ENCODE measurements around the gene CDKN1C. TPM values are rescaled to one million over a fixed set of nuclear protein-coding genes. Genes with fewer than 3 reads are reported as not detected.

CDKN1C gene
- total RNA-seq, 4 donors from 2014 or later = 27.1 to 52.7 (median 31.4) TPM

DNA sequence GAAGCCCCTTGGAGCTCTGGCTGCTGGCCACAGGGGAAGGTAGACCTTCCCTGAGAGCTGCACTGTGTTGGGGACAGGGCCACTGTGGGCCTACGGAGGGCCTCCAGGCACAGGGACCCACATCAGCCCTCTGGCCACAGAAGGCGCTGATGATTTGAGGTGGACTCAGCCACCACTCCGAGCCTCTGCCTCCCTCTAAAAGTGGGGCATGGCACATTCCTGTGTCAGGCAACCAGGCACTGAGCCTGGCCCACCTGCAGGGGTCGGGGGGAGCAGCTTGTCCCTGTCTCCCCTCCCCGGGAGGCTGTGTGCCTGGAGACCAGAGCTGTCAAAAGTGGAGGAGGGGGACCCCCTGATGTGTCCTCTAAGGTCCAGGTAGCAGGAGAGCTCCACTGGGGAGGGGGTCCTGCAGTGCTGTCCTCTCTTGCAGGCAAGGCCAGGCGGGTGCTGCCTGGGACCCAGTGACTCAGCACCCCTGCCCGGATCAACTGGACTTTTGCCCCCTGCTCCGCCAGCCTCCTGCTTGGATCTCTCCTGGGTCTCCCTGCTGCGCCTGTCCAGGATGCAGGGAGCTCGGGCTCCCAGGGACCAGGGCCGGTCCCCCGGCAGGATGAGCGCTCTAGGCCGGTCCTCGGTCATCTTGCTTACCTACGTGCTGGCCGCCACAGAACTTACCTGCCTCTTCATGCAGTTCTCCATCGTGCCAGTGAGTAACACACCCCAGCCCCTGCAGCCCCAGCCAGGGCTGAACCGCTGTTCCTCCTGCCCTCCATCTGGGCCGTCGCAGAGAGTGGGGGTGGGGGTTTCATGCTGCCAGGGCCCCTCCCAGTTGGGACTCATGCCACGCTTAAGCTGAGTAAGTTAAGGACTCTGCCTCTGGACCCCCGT, 17.5 kb upstream of the CDKN1C start:
- TF ChIP-seq, protein P1, sequence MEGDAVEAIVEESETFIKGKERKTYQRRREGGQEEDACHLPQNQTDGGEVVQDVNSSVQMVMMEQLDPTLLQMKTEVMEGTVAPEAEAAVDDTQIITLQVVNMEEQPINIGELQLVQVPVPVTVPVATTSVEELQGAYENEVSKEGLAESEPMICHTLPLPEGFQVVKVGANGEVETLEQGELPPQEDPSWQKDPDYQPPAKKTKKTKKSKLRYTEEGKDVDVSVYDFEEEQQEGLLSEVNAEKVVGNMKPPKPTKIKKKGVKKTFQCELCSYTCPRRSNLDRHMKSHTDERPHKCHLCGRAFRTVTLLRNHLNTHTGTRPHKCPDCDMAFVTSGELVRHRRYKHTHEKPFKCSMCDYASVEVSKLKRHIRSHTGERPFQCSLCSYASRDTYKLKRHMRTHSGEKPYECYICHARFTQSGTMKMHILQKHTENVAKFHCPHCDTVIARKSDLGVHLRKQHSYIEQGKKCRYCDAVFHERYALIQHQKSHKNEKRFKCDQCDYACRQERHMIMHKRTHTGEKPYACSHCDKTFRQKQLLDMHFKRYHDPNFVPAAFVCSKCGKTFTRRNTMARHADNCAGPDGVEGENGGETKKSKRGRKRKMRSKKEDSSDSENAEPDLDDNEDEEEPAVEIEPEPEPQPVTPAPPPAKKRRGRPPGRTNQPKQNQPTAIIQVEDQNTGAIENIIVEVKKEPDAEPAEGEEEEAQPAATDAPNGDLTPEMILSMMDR (IDR thresholded peaks at IDR 0.05) = no peak
- TF ChIP-seq POLR2A (IDR thresholded peaks at IDR 0.05) = no peak
- intact Hi-C loops (cut with DNase I; ENCODE audit: low total_unique reads) = no loop called here
- 46 to 52% methylated on average over 19 to 21 of the region's 23 CpGs for WGBS, 2 donors
- peak overlapping the region; percentile 52 for H3K4me3 ChIP-seq (ENCODE audit: low read depth, poor library complexity, severe bottlenecking)
- DNase-seq (ENCODE audit: low spot score in 2 of 2) = no peak

DNA sequence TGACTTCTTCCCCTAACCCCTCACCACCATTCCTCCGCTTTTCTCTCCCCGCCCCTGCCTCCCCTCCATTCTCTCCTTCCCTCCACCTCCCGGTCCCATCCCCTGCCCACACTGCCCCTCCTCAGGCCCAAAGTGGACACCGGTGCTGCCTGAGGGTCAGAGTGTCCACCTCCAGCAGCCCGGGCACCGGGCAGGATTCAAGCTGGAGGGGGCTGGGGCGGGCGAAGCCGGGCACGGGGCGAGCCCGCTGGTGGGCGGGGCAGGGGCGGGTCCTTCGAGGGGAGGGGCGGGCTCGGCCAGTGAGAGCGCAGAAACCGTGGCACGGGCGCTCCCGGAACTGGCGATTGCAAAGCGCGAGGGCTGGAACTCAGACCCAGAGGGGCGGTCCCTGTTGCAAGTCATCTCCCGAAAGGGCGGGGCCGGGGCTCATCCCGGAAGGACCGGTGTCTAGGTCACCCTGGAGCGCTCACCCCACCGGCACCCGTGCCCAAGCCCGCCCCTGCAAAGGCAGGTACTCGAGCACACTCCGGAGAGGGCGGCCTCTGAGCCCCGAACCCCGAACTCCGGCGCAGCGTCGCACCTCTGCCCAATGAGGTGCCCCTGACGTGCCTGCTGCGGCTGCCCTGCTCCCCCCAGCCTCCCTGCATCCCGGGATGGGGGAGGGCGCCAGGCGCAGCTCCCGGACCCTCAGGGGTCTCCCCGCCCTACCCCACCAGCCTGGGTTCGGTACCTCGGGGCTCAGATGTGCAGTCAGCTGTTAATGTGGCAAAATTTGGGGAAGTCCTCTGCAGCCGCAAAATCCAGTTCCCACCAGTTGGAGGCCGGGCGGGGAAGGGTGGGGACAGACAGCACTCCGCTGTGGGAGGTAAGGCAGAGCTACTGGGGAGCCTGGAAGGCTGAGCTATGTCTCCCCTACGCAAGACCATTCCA, 16.5 kb upstream of the CDKN1C start:
- peak overlapping the region; percentile 52 for H3K4me3 ChIP-seq (ENCODE audit: low read depth, poor library complexity, severe bottlenecking)
- WGBS, 2 donors = 5 to 6% methylated on average over 39 to 41 of the region's 58 CpGs
- intact Hi-C loops (cut with DNase I; ENCODE audit: low total_unique reads) = no loop called here
- DNase-seq (ENCODE audit: low spot score in 2 of 2) = peak; percentile 95 to 99
- TF ChIP-seq, protein P1 (IDR thresholded peaks at IDR 0.05) = no peak
- no peak for TF ChIP-seq POLR2A (IDR thresholded peaks at IDR 0.05)

DNA sequence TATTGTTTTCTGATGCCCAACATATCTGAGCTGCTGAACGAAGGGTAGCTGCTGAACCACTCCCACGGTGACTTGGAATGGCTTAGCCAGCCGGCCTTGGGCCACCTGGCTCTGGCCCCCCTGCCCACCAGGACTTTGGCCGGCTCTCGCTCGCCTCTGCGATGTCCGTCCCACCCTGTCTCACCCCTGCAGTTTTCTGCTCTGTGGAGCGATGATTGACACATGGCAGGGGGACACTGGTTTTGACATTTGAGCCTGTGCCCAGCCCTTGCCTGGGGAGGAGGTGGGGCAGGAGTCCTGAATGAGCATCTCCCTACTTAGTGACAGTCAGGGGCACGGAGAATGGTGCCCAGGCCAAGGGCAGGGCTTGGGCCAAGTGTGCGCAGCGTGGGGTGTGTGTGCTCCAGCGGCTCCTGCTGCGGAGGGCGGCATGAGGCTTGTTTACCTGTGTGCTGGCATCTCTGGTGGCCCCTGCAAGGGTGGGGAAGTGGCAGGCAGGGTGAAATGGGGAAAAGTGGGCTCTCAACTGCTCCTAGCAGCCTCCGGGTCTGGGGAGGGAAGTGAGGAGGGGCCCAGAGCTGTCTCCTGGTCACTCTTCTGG, 15.7 kb upstream of the CDKN1C start:
- intact Hi-C loops (cut with DNase I; ENCODE audit: low total_unique reads) = no loop called here
- H3K4me3 ChIP-seq (ENCODE audit: low read depth, poor library complexity, severe bottlenecking) = no peak overlapping the region
- TF ChIP-seq, protein P1 (IDR thresholded peaks at IDR 0.05) = no peak
- no peak for TF ChIP-seq POLR2A (IDR thresholded peaks at IDR 0.05)
- 70 to 82% methylated on average over 16 of the region's 16 CpGs for WGBS, 2 donors
- DNase-seq (ENCODE audit: low spot score in 2 of 2) = no peak

DNA sequence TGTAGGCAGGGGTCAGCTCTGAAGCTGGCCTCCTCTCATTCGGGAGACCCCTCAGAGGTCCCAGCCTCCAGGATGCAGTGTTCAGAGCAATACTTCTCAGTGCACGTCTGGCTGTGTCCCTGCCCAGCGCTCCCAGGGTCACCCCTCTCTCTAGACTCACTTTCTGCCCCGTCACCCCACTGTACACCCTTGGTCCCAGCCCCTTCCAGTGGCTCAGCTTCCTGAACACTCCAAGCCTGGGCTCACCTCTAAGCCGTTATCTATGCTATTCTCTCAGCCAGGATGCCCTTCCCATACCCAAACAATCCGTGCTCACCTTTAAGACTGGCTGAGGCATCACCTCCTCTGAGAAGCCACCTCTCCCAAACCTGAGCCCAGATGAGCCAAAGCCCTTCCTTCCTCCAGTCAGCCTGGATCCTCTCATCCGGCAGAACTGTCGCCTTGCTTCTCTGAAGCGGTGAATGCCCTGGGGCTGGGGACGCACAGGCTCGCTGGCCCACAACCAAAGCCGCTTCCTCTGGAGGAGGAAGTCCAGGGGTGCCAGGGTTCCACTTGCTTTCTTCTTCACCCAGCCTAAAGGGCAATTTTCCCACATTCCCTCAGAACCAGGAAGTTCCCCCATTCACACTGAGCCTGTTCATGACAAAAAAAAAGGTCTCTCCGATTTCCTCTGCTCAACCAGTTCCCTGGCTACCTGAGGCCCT, 13.7 kb upstream of the CDKN1C start:
- intact Hi-C loops (cut with DNase I; ENCODE audit: low total_unique reads) = loop anchor here (10.0 kb wide), 1 partner anchor 704 kb away; no protein-coding TSS in a partner anchor
- no peak for DNase-seq (ENCODE audit: low spot score in 2 of 2)

More for the DNA sequence above, 13.7 kb upstream of the CDKN1C start:
- no peak overlapping the region for H3K4me3 ChIP-seq (ENCODE audit: low read depth, poor library complexity, severe bottlenecking)
- TF ChIP-seq, protein P1 (IDR thresholded peaks at IDR 0.05) = no peak
- no peak for TF ChIP-seq POLR2A (IDR thresholded peaks at IDR 0.05)
- 53 to 65% methylated on average over 13 of the region's 13 CpGs for WGBS, 2 donors
